Testis (tissue), 3 donors: ENCODE results near the gene KRTAP5-7. TPM values are rescaled to one million over a fixed set of nuclear protein-coding genes. Genes with fewer than 3 reads are reported as not detected.

ENCODE experiments used
- DNase-seq: peaks from one replicate; pipeline ENCODE4 v3.0.0-alpha.2; 2019
- H3K27ac ChIP-seq, 2 donors: fragments of 200-600 bp; sonication (generic); one replicate each; pipeline ENCODE4 v1.5.1; 2019
- H3K27me3 ChIP-seq: fragments of 200-600 bp; sonication (generic); one replicate; pipeline ENCODE4 v1.5.1; 2019
- H3K36me3 ChIP-seq: fragments of 200-600 bp; sonication (generic); one replicate; pipeline ENCODE4 v1.5.1; 2017; ENCODE audit warnings: low read depth; ENCODE audit errors: missing control alignments
- H3K4me1 ChIP-seq: fragments of 200-600 bp; sonication (generic); one replicate; pipeline ENCODE4 v1.5.1; 2019
- H3K4me3 ChIP-seq, 2 donors: fragments of 200-600 bp; sonication (generic); one replicate each; pipeline ENCODE4 v1.5.1; 2017 to 2019
- H3K9me3 ChIP-seq: fragments of 200-600 bp; sonication (generic); one replicate; pipeline ENCODE4 v1.5.1; 2017
- POLR2A ChIP-seq: fragments of 450-650 bp; IDR thresholded peaks from one replicate; pipeline ENCODE4 v1.6.1; 2017; ENCODE audit warnings: antibody characterized with exemption, mild to moderate bottlenecking, moderate library complexity
- WGBS, 2 donors: methylation state at CpG; one replicate each; pipeline ENCODE4 v1.1.5; 2018; 5-methylcytosine and 5-hydroxymethylcytosine counted together
- intact Hi-C: fragments of 100-400 bp; cut with DNase I; formaldehyde crosslinking; loops from one replicate; pipeline ENCODE4 v1.15.1; 2023; ENCODE audit warnings: low total_unique reads
- polyA plus RNA-seq: library from polyadenylated mRNA; stranded (reverse); fragments of 350-450 nt; fragmentation: Illumina TruSeq; extraction: RNeasy Lipid Tissue Mini Kit (QIAGEN cat#74804); gene quantifications from one replicate; pipeline ENCODE4 v1.2.3, GENCODE V29; 2014; ENCODE audit warnings: low read depth, low replicate concordance; ENCODE audit not compliant: insufficient read depth
- total RNA-seq, 2 donors: library from RNA; depleted of rRNA; stranded (reverse); fragments of >200 nt; gene quantifications; one replicate each; pipeline ENCODE4 v1.2.3, GENCODE V29; 2016
- TF ChIP-seq, protein P1 (sequence below), 3 experiments: fragments of 450-650 bp in 2 of 3; fragments of 200-600 bp in 1 of 3; sonication (generic) in 1 of 3; IDR thresholded peaks; one replicate each; pipeline ENCODE4 v1.5.1; 2016 to 2019; ENCODE audit warnings: antibody characterized with exemption in 3 of 3, mild to moderate bottlenecking in 2 of 3, moderate library complexity in 1 of 3

The KRTAP5-7 gene
- total and polyA plus RNA-seq, 3 donors from 2014 or later = 0.94 to 1.7 (median 1.7) TPM

DNA sequence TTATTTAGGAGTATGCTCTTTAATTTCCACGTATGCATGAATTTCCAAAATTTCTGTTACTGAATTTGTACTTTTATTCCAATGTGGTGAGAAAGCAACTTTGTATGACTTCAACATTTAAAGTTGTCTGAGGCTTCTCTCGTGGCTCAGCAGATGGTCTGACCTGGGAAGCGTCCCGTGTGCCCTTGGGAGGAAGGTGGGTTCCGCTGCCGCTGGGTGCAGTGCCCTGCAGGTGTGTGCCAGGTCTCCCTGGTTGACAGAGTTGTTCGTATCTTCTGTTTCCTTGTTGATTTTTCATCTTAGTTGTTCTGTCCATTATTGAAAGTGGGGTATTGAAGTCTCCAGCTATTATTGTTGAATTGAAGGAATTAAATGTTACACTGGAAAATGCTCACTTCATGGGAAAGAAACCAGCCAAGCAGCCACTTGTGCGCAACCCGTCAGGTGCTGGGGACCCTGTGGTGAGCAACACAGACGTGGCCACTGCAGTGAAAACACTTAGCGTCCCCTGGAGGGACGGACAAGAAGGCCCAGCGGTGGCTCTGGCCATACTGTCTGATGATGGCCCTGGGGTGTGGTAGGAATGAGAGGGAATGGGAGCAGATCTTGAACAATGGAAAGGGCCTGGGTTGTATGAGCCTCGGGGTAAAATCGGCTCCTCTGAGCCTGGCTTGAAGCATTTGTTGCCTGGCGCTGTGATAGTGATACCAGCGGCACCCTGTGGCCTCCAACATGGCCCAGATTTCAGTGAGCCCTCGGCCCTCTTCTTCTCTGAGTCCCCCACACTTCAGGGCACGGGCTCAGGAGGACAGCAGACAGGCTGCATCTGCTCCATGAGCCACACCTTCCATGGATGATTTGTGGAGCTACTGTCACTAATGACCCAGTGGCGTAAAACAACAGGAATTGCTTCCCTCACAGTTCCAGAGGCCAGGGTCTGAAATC is 31.5 kb upstream of the KRTAP5-7 start:
- peak; percentile 4 for DNase-seq
- WGBS, 2 donors = 94 to 95% methylated on average over 18 to 20 of the region's 20 CpGs
- H3K27me3 ChIP-seq = no peaks in the 10 kb centered on the region
- TF ChIP-seq, protein P1, sequence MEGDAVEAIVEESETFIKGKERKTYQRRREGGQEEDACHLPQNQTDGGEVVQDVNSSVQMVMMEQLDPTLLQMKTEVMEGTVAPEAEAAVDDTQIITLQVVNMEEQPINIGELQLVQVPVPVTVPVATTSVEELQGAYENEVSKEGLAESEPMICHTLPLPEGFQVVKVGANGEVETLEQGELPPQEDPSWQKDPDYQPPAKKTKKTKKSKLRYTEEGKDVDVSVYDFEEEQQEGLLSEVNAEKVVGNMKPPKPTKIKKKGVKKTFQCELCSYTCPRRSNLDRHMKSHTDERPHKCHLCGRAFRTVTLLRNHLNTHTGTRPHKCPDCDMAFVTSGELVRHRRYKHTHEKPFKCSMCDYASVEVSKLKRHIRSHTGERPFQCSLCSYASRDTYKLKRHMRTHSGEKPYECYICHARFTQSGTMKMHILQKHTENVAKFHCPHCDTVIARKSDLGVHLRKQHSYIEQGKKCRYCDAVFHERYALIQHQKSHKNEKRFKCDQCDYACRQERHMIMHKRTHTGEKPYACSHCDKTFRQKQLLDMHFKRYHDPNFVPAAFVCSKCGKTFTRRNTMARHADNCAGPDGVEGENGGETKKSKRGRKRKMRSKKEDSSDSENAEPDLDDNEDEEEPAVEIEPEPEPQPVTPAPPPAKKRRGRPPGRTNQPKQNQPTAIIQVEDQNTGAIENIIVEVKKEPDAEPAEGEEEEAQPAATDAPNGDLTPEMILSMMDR (IDR thresholded peaks at IDR 0.05) = no peak
- TF ChIP-seq POLR2A = no peak
- no peaks in the 10 kb centered on the region for H3K4me1 ChIP-seq
- H3K9me3 ChIP-seq = no peaks in the 10 kb centered on the region
- H3K36me3 ChIP-seq = no peaks in the 10 kb centered on the region
- H3K27ac ChIP-seq = no peak overlapping the region
- intact Hi-C loops = no loop called here
- H3K4me3 ChIP-seq = no peak overlapping the region

DNA sequence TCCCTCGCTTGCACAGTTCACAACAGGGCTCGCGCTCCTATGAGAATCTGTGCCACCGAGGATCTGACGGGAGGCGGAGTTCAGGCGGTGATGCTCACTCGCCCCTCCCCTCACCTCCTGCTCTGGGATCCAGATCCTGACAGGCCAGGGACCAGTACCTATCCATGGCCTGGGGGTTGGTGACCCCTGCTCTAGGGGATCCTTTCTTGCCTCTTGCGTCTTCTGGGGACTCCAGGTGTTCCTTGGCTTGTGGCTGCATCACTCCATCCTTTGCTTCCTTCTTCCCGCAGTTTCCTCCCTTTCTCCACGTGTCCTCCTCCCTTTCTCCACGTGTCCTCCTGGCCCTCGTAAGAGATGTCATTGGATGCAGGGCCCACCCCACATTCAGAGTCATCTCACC is 30.6 kb upstream of the KRTAP5-7 start:
- WGBS, 2 donors = 98 to 99% methylated on average over 13 of the region's 13 CpGs
- H3K4me3 ChIP-seq = no peak overlapping the region
- TF ChIP-seq POLR2A = no peak
- TF ChIP-seq, protein P1 (IDR thresholded peaks at IDR 0.05) = no peak
- H3K27me3 ChIP-seq = no peaks in the 10 kb centered on the region
- no peak overlapping the region for H3K27ac ChIP-seq
- no peaks in the 10 kb centered on the region for H3K4me1 ChIP-seq
- no peaks in the 10 kb centered on the region for H3K9me3 ChIP-seq
- H3K36me3 ChIP-seq = no peaks in the 10 kb centered on the region
- peak; percentile 0 for DNase-seq
- intact Hi-C loops = no loop called here

DNA sequence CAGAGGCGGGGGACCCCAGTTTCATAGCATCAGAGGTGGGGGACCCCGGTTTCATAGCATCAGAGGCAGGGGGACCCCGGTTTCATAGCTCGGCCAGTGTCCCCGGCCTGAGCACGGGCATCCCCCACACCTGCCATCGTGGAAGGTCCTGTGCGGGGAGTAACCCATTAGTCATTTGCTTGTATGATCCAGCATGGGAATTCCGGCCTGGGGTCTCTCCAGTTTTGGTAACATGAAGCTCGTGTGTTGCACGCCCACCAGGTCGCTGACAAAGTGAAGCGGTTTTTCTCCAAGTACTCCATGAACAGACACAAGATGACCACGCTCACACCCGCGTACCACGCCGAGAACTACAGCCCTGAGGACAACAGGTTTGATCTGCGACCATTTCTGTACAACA is 29.0 kb upstream of the KRTAP5-7 start:
- 95 to 96% methylated on average over 13 to 19 of the region's 19 CpGs for WGBS, 2 donors
- DNase-seq = peak; percentile 8
- Histone ChIP-seq H3K27ac (no peak overlapping the region), H3K36me3 (no peaks in the 10 kb centered on the region), H3K4me1 (no peaks in the 10 kb centered on the region), H3K27me3 (no peaks in the 10 kb centered on the region), H3K4me3 (no peak overlapping the region), H3K9me3 (no peaks in the 10 kb centered on the region)
- intact Hi-C loops = no loop called here
- no peak for TF ChIP-seq POLR2A
- TF ChIP-seq, protein P1 (IDR thresholded peaks at IDR 0.05) = no peak

DNA sequence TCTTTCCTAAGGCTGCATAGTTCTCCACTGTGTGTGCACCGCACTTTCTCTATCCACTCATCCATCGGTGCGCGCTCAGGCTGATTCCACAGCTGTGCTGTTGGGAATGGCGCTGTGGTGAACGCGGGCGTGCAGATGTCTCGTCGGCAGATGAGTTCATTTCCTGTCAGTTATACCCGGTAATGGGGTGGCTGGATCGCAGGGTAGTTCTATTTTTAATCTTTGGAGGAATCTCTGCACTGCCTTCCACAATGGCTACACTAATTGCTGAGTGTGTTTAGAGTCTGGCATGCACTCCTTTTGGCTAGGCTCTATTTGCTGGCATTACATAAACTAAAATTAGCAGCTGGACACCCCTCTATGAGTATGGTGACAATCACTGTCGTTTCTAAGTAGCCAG is 27.9 kb upstream of the KRTAP5-7 start:
- TF ChIP-seq, protein P1 (IDR thresholded peaks at IDR 0.05) = no peak
- TF ChIP-seq POLR2A = no peak

More for the DNA sequence above, 27.9 kb upstream of the KRTAP5-7 start:
- no peak for DNase-seq
- Histone ChIP-seq H3K4me1 (no peaks in the 10 kb centered on the region), H3K27ac (no peak overlapping the region), H3K27me3 (no peaks in the 10 kb centered on the region), H3K4me3 (no peak overlapping the region), H3K36me3 (no peaks in the 10 kb centered on the region), H3K9me3 (no peaks in the 10 kb centered on the region)
- WGBS, 2 donors = 88 to 91% methylated on average over 13 of the region's 13 CpGs
- intact Hi-C loops = no loop called here
